ENCODE data around the gene RFPL2. TPM values are rescaled to one million over a fixed set of nuclear protein-coding genes. Genes with fewer than 3 reads are reported as not detected.
"Not testable (repeated sequence)": the region's sequence is repeated elsewhere in the genome, so short reads cannot be mapped to it uniquely, and the experiment has no call there.

Gene RFPL2
- total RNA-seq, 3 donors from 2014 or later (not counting 1 experiment from before 2014, with no cell fraction given) = 0.14 to 0.34 TPM; not detected in 1

- TF ChIP-seq, protein P1, sequence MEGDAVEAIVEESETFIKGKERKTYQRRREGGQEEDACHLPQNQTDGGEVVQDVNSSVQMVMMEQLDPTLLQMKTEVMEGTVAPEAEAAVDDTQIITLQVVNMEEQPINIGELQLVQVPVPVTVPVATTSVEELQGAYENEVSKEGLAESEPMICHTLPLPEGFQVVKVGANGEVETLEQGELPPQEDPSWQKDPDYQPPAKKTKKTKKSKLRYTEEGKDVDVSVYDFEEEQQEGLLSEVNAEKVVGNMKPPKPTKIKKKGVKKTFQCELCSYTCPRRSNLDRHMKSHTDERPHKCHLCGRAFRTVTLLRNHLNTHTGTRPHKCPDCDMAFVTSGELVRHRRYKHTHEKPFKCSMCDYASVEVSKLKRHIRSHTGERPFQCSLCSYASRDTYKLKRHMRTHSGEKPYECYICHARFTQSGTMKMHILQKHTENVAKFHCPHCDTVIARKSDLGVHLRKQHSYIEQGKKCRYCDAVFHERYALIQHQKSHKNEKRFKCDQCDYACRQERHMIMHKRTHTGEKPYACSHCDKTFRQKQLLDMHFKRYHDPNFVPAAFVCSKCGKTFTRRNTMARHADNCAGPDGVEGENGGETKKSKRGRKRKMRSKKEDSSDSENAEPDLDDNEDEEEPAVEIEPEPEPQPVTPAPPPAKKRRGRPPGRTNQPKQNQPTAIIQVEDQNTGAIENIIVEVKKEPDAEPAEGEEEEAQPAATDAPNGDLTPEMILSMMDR (IDR thresholded peaks at IDR 0.05) = no peak
- ATAC-seq (no peak), DNase-seq (no peak)
- Mint-ChIP-seq H3K27me3 (ENCODE audit: low read depth in 2 of 2) (peaks cover 30 to 32% of the 10 kb centered on the region in 2 donors), H3K9me3 (no peaks in the 10 kb centered on the region), H3K4me1 (no peaks in the 10 kb centered on the region), H3K36me3 (no peaks in the 10 kb centered on the region), H3K27ac (no peak overlapping the region), H3K4me3 (no peak overlapping the region)
- Histone ChIP-seq H3K4me3 (ENCODE audit: low read length) (no peak overlapping the region), H3K36me3 (ENCODE audit: control insufficient read depth, insufficient read depth, low read length) (no peaks in the 10 kb centered on the region), H3K9me3 (ENCODE audit: control insufficient read depth, insufficient read depth, low read length) (no peaks in the 10 kb centered on the region), H3K27ac (ENCODE audit: low read length) (no peak overlapping the region), H3K27me3 (ENCODE audit: control insufficient read depth, insufficient read depth, low read length) (peaks cover 3% of the 10 kb centered on the region), H3K4me1 (ENCODE audit: control insufficient read depth, insufficient read depth, low read length) (no peaks in the 10 kb centered on the region)
- intact Hi-C loops (cut with micrococcal nuclease) = no loop called here
- WGBS (ENCODE audit: insufficient coverage) = 84% methylated on average over 11 of the region's 11 CpGs
These were observed 29.8 kb downstream of the RFPL2 start for GRCh38 chr22:32175115-32175514.

DNA sequence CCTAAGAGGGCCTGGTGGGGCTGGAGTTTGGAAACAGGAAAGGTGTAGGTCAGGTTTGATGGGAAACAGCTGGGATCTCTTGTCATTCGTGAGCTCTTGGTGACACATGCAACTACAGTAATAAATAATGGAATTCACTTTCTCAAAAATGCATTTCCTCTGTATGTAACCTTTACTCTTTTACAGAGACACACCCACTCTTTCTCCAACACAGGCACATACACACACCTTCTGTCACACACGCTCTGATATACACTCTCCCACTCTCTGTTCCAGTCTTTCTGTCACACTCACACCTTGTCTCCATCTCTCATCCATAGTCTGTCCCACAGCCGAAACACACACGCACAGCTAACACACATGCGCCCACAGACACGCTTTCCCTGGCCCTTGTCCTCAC lies 39.2 kb downstream of the RFPL2 start:
- ATAC-seq (no peak), DNase-seq (no peak)
- Histone ChIP-seq H3K9me3 (ENCODE audit: control insufficient read depth, insufficient read depth, low read length) (no peaks in the 10 kb centered on the region), H3K4me1 (ENCODE audit: control insufficient read depth, insufficient read depth, low read length) (no peaks in the 10 kb centered on the region), H3K27ac (ENCODE audit: low read length) (no peak overlapping the region), H3K36me3 (ENCODE audit: control insufficient read depth, insufficient read depth, low read length) (no peaks in the 10 kb centered on the region), H3K4me3 (ENCODE audit: low read length) (no peak overlapping the region), H3K27me3 (ENCODE audit: control insufficient read depth, insufficient read depth, low read length) (no peaks in the 10 kb centered on the region)
- H3K9me3 Mint-ChIP-seq = no peaks in the 10 kb centered on the region
- H3K4me3 Mint-ChIP-seq = no peak overlapping the region
- no peaks in the 10 kb centered on the region for H3K36me3 Mint-ChIP-seq
- TF ChIP-seq, protein P1 (IDR thresholded peaks at IDR 0.05) = no peak
- WGBS (ENCODE audit: insufficient coverage) = 93% methylated on average over 6 of the region's 6 CpGs
- H3K27ac Mint-ChIP-seq = no peak overlapping the region
- H3K4me1 Mint-ChIP-seq = no peaks in the 10 kb centered on the region
- peaks cover 0 to 15% of the 10 kb centered on the region in 2 donors for H3K27me3 Mint-ChIP-seq (ENCODE audit: low read depth in 2 of 2)
- intact Hi-C loops (cut with micrococcal nuclease) = no loop called here

- Mint-ChIP-seq H3K27ac (no peak overlapping the region), H3K27me3 (ENCODE audit: low read depth in 2 of 2) (peaks cover 0 to 15% of the 10 kb centered on the region in 2 donors), H3K4me1 (no peaks in the 10 kb centered on the region), H3K4me3 (no peak overlapping the region), H3K36me3 (no peaks in the 10 kb centered on the region), H3K9me3 (no peaks in the 10 kb centered on the region)
- DNase-seq (no peak), ATAC-seq (no peak)
- no peak overlapping the region for H3K27ac ChIP-seq (ENCODE audit: low read length)
- TF ChIP-seq, protein P1 (IDR thresholded peaks at IDR 0.05) = no peak
- no peak overlapping the region for H3K4me3 ChIP-seq (ENCODE audit: low read length)
- H3K36me3 ChIP-seq (ENCODE audit: control insufficient read depth, insufficient read depth, low read length) = no peaks in the 10 kb centered on the region
- intact Hi-C loops (cut with micrococcal nuclease) = no loop called here
- 68% methylated on average over 6 of the region's 6 CpGs for WGBS (ENCODE audit: insufficient coverage)
- H3K9me3 ChIP-seq (ENCODE audit: control insufficient read depth, insufficient read depth, low read length) = no peaks in the 10 kb centered on the region
- no peaks in the 10 kb centered on the region for H3K4me1 ChIP-seq (ENCODE audit: control insufficient read depth, insufficient read depth, low read length)
- no peaks in the 10 kb centered on the region for H3K27me3 ChIP-seq (ENCODE audit: control insufficient read depth, insufficient read depth, low read length)
These were observed 40.6 kb downstream of the RFPL2 start for GRCh38 chr22:32164075-32164860.

DNA sequence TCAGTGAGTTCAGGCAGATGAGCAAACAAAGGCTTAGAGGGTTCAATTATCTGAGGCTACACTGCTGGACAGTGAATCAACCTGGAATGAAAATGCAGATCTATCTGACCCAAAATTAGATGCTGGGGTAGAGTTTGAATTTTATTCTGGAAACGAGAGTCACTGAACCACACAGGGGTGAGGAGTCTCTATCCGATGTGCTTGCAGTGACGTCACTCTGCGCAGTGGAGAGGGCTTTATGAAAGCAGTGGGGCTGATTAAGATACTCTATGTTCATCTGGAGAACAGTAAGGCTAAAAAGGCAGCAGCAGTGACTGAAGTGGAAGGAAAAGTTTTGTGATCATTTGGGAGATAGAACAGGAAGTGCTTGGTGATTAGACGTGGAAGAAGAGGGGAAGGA lies 44.5 kb downstream of the RFPL2 start:
- H3K36me3 Mint-ChIP-seq; H3K27me3 ChIP-seq (ENCODE audit: control insufficient read depth, insufficient read depth, low read length); intact Hi-C loops (cut with micrococcal nuclease); H3K36me3 ChIP-seq (ENCODE audit: control insufficient read depth, insufficient read depth, low read length); ATAC-seq; H3K4me1 Mint-ChIP-seq; H3K9me3 ChIP-seq (ENCODE audit: control insufficient read depth, insufficient read depth, low read length); H3K27ac ChIP-seq (ENCODE audit: low read length); H3K9me3 Mint-ChIP-seq; H3K4me3 Mint-ChIP-seq; H3K4me3 ChIP-seq (ENCODE audit: low read length); DNase-seq; H3K27ac Mint-ChIP-seq; H3K4me1 ChIP-seq (ENCODE audit: control insufficient read depth, insufficient read depth, low read length): not testable (repeated sequence)
- WGBS (ENCODE audit: insufficient coverage) = 75% methylated on average over 5 of the region's 5 CpGs
- peaks cover 0 to 18% of the 10 kb centered on the region in 2 donors for H3K27me3 Mint-ChIP-seq (ENCODE audit: low read depth in 2 of 2)

Measured in natural killer cell (primary cell).